ENCODE data around the gene OBP2A. TPM values are rescaled to one million over a fixed set of nuclear protein-coding genes. Genes with fewer than 3 reads are reported as not detected.

Gene OBP2A
- total RNA-seq, 1 experiment from 2014 or later, result not detected

- DNase-seq (ENCODE audit: low spot score), result no peak
Observed at GRCh38 chr9:135587658-135588057, 41.7 kb downstream of the OBP2A start.

More at GRCh38 chr9:135587658-135588057, 41.7 kb downstream of the OBP2A start:
- Mint-ChIP-seq H3K9me3 (no peaks in the 10 kb centered on the region), H3K27me3 (ENCODE audit: low read depth) (no peaks in the 10 kb centered on the region), H3K27ac (no peak overlapping the region), H3K36me3 (no peaks in the 10 kb centered on the region), H3K4me3 (no peak overlapping the region), H3K4me1 (no peaks in the 10 kb centered on the region)
- ChIA-PET POLR2A (no interaction called here), CTCF (interaction anchor here (1.1 kb wide), 1 partner anchor 16 kb away, joined by 5 read pairs; no protein-coding TSS in a partner anchor)
- no peak for ATAC-seq
- no peak for TF ChIP-seq ERG (CRISPR knock-in tag; IDR thresholded peaks at IDR 0.05)
- no peak for TF ChIP-seq CBFB (CRISPR knock-in tag; IDR thresholded peaks at IDR 0.05; ENCODE audit: low read depth)
- TF ChIP-seq NR3C1 (CRISPR knock-in tag; conservative IDR thresholded peaks at IDR 0.05; ENCODE audit: low read depth), result no peak
- no peak for TF ChIP-seq JUN (CRISPR knock-in tag; IDR thresholded peaks at IDR 0.05)
- no peak for TF ChIP-seq STAT6 (CRISPR knock-in tag; conservative IDR thresholded peaks at IDR 0.05; ENCODE audit: low read depth)
- TF ChIP-seq ZNF416 (CRISPR knock-in tag; IDR thresholded peaks at IDR 0.05), result no peak
- TF ChIP-seq ZNF396 (CRISPR knock-in tag; IDR thresholded peaks at IDR 0.05; ENCODE audit: borderline replicate concordance), result no peak
- no peak for TF ChIP-seq NR1H2 (CRISPR knock-in tag; IDR thresholded peaks at IDR 0.05)
- TF ChIP-seq E2F5 (CRISPR knock-in tag; IDR thresholded peaks at IDR 0.05), result no peak
- TF ChIP-seq ZMAT4 (CRISPR knock-in tag; IDR thresholded peaks at IDR 0.05), result no peak
- TF ChIP-seq AR (CRISPR knock-in tag; IDR thresholded peaks at IDR 0.05), result no peak
- TF ChIP-seq FOXJ3 (CRISPR knock-in tag; IDR thresholded peaks at IDR 0.05; ENCODE audit: borderline replicate concordance), result no peak
- no peak for TF ChIP-seq ATF1 (CRISPR knock-in tag; IDR thresholded peaks at IDR 0.05)
- no peak for TF ChIP-seq ZSCAN18 (CRISPR knock-in tag; IDR thresholded peaks at IDR 0.05)
- no peak for TF ChIP-seq ZNF121 (CRISPR knock-in tag; IDR thresholded peaks at IDR 0.05)
- no peak for TF ChIP-seq ZBTB21 (CRISPR knock-in tag; IDR thresholded peaks at IDR 0.05; ENCODE audit: borderline replicate concordance)

All from WTC11 (cell line).